IPS DF 4.7 (cell line): ENCODE data around the gene MAP1S.

Experiments used
- DNase-seq: peaks from one replicate; pipeline ENCODE4 v3.0.0-alpha.2; 2013; ENCODE audit warnings: low spot score; ENCODE audit errors: extremely low read depth

The MAP1S gene, protein sequence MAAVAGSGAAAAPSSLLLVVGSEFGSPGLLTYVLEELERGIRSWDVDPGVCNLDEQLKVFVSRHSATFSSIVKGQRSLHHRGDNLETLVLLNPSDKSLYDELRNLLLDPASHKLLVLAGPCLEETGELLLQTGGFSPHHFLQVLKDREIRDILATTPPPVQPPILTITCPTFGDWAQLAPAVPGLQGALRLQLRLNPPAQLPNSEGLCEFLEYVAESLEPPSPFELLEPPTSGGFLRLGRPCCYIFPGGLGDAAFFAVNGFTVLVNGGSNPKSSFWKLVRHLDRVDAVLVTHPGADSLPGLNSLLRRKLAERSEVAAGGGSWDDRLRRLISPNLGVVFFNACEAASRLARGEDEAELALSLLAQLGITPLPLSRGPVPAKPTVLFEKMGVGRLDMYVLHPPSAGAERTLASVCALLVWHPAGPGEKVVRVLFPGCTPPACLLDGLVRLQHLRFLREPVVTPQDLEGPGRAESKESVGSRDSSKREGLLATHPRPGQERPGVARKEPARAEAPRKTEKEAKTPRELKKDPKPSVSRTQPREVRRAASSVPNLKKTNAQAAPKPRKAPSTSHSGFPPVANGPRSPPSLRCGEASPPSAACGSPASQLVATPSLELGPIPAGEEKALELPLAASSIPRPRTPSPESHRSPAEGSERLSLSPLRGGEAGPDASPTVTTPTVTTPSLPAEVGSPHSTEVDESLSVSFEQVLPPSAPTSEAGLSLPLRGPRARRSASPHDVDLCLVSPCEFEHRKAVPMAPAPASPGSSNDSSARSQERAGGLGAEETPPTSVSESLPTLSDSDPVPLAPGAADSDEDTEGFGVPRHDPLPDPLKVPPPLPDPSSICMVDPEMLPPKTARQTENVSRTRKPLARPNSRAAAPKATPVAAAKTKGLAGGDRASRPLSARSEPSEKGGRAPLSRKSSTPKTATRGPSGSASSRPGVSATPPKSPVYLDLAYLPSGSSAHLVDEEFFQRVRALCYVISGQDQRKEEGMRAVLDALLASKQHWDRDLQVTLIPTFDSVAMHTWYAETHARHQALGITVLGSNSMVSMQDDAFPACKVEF

DNA sequence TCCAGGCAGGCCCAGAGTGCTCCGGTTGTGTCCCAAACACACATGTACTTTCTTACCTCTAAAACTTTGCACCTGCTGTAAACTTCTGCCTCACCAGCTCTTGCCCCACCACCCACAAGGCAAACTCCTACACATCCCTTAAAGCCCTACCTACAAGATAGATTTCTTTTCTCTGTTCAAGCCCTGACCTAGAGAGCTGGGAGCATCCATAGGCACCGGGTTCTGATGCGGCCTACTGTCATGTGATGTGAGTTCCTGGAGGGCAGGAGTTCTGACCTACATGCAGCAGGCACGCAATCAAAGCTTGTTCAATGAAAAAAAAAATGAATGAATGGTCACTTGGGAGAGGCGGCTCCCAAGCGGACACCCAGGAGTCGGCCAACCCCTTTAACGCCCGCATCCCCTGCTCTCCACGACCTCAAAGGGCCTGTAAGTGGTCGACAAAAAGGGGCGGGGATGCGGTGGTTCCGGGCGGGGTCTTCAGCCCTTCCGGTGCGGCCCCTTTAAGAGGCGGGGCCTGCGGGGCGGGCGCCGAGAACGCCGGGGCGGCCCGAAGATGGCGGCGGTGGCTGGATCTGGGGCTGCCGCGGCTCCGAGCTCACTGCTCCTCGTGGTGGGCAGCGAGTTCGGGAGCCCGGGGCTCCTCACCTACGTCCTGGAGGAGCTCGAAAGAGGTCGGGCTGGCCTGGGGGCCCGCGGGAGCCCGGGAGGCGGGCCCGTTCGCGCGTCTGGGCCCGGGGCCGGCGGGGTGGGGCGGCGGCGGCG lies at the start of gene MAP1S:
Gene MAP1S (plus strand): TSS at position 534 of the 765 bp plus-strand sequence. CDS start 23 bp downstream, at position 557.
- DNase-seq: no peak

DNA sequence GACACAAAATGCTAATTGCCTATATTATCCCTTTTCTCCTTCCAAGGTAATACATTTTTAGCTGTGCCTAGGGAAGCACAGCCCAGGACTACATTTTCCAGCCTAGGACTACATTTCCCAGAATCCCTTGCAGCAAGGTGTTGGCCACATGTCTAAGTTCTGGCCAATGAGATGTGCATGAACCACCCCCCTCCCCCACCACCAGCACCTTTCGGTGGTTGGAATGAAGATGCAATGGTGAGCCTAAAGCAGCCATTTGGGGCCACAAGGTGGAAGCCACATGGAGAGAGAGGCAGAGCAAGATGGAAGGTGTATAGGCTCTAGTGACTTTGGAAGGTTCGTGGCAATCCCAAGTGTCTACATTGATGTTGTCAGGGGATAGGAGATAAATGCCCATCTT lies 47.4 kb upstream of the MAP1S start:
- DNase-seq: no peak

DNA sequence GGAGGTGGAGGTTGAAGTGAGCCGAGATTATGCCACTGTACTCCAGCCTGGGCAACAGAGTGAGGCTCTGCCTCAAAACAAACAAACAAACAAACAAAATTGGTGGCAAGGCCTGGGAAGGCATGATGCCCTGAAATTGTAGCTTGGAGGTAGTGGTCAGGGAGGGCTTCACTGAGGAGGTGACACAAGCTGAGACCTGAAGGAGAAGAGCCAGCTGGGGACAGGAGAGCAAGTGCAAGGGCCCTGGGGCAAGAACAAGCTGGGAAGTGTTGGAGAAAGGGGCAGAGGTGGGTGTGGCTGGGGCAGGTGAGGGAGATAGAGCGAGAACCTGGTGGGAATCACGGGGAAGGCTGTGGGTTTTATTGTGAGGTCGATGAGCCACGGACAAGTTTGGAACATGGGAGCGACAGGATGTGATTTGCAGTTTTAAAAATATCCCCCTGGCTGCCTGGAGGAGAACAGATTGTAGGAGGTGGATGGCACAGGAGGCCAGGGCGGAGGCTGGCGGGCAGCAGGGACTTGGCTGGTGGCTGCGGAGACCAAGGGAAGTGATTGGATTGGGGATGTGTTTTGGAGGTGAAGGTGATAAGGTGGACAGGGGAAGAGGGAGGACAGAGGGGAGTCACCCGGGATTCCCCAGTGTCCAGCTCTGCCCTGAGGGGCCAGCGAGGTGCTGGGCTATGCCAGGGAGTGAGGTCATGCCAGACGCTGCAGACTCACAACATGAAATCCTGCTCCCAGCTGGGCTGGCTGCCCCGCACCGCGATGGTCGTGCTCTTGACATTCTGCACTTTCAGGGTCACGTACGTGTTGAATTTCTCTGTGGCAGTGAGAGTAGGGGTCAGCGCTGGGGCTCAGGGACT lies 45.1 kb upstream of the MAP1S start:
- DNase-seq: no peak

DNA sequence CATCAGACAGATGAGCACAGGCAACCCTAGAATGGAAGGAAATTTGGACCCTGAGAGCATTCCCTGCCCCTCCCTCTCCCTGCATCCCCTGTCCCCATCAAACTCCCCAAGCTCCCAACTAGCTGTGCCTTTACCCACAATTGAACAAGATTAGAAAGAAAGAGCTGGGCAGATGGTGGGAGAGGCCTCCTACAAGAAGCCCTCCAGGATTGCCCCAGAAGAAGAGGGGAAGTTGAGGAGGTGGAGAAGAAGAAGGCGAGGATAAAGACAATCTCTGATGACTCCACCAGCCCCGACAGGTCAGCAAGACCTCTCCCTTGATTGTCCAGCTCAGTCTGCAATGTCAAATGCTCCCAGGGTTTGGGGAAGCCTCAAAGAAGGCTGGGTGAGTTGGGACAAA lies 43.0 kb upstream of the MAP1S start:
- DNase-seq: no peak

DNA sequence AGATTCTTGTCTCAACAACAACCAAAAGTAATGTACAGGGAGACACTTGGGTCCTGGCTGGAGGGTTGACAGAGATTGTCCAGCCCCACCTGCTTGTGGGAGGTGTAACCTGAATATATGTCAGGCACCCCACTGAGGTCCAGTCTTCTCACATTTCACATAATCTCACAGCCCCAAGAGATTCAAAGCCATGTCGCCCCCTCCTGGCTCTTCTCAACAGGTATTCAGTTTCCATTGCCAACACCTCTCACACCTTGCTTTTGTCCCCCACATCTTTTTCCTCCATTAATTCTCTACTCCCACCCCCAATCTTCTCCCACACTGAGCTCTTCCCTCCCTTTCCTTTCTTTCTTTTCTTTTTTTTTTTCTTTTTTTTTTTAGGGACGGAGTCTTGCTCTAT lies 42.3 kb upstream of the MAP1S start:
- DNase-seq: no peak

DNA sequence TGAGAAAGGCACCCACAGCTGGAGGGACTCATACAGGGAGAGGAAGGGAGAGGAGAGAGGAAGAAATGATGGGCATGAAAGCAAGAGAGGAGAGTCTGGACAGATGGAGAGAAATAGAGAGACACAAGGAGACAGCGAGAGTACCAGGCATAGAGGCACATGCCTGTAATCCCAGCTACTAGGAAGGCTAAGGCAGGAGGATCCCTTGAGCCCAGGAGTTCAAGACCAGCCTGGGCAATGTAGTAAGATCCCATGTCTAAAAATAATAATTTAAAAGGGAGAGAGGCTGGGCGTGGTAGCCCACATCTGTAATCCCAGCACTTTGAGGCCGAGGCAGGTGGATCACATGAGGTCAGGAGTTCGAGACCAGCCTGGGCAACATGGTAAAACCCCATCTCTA lies 40.4 kb upstream of the MAP1S start:
- DNase-seq: no peak

DNA sequence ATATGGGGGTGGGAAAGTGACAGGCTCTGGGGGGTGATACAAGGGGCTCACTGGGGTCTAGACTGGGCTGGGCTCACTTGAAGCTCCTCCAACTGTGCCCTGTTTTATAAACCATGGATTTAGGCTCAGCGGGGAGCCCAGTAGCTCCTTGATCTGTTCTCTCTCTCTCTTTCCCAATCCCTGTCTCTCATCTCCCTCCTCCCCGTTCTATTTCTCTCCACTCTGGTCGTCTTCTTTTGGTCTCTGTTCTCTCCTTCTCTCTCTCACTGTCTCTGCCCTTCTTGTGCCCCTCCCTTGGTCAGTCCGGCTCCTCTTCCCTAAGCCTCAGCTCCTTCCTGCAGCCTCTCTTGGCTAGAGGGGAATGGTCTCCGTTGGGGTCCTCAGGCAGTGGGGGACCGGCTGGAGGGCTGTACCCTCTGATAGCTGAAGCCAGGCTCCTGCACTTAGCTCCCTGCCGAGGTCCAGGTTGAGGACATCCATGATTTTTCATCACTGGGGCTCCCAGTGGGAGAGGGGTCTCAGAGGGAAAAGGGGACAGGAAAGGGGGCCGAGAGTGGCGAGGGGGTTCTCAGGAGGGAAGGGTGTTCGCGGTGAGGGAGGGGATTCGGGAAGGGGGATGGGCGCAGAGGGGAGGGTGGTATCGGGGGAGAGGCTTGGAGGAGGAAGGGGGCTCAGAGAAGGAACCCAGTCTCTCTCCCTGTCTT lies 39.6 kb upstream of the MAP1S start:
- no peak for DNase-seq

DNA sequence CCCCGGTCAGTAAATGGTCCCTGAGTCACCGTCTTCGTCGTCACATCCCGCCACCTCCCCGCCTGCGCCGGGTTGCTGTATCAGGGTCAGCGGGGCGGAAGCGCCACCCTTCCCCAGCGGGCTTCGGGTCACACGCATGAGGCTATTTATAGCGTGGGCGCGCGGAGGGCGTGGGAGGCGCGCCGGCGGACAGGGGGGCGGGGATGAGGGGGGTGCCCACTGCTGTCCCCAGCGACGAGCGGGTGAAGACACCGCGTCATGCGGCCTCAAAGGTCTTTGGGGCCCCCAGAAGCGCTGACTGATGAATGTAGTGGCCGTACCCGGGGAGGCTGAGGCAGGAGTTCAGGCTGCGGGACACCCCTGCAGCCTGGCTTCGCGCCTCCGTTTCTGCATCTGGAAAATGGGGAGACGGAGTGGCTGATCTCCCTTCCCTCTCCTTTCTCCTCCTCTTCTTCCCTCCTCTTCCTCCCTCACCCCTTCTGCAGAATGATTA lies 39.0 kb upstream of the MAP1S start:
- DNase-seq: no peak

DNA sequence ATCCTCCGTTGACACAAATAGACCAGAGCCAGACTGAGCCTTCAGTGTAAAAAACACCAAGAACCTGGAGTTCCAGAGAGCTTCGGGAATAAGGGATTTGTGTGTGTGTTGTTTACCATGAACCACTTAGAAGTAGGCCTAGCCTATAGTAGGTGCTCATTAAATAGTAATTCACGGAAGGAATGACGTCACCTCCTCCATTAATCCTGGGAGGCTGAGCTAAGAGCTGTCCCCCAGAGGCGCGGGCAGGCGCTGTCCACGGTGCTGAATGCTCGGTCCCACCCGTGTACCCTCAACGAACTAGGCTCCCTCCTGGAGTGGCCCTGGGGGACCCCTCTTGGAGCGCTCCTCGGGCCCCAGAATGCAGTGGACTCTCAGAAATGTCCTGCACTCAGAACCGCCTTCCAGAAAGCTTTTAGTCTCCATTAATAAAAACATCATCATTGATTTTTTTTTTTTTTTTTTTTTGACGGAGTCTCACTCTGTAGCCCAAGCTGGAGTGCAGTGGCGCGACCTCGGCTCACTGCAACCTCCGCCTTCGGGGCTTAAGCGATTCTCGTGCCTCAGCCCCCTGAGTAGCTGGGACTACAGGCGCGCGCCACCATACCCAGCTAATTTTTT lies 37.7 kb upstream of the MAP1S start:
- no peak for DNase-seq

DNA sequence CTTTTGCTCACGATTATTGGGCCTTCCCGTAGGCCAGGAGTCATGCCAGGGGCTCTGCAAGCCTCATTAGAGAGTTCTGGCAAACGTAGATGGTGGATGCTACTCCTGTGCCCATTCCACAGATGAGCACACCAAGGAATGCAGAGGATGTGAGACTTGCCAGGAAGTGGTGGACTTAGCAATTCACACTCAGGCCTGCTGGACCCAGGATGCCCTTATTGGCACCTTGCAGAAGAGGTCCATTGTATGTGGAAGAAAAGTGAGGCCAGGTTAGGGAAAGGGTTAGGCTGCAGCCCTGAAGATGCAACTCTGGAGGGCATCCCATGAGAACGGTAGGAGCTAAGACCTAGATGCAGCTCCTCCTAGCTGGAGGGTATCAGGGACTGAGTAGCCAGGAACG lies 37.0 kb upstream of the MAP1S start:
- DNase-seq: no peak

DNA sequence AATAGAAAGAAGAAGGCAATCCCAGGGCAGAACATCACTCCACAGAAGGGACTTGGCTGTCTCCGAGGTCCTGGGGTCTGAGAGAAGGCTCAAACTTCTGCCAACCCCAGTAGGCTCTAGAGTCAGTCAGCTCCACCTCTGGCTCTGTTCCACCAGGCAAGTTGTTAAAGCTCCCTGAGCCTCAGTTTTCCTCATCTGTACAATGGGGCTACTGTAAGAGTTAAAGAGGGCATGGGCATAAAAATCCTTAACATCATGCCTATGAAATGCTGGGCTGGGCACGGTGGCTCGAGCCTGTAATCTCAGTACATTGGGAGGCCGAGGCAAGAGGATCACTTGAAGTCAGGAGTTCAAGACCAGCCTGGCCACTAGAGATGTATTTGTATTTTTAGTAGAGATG lies 36.2 kb upstream of the MAP1S start:
- DNase-seq: no peak

DNA sequence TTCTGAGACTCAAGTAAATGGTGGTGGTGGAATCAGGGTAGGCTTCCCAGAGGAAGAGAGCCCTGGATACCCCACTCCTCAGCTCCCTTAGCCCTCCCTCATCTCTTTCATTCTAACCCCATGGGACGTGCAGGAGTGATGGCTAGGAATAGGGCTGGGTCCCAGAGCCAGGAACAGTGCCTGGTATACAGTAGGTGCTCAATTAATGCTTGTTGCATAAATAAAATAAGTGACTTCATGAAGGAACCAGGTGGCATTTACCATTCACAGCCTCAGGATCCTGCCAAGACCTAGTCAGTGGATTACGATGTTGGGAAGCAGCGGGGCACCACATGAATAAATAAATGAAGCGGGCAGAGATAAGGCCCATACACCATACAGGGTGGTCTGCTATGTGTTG lies 35.0 kb upstream of the MAP1S start:
- no peak for DNase-seq

DNA sequence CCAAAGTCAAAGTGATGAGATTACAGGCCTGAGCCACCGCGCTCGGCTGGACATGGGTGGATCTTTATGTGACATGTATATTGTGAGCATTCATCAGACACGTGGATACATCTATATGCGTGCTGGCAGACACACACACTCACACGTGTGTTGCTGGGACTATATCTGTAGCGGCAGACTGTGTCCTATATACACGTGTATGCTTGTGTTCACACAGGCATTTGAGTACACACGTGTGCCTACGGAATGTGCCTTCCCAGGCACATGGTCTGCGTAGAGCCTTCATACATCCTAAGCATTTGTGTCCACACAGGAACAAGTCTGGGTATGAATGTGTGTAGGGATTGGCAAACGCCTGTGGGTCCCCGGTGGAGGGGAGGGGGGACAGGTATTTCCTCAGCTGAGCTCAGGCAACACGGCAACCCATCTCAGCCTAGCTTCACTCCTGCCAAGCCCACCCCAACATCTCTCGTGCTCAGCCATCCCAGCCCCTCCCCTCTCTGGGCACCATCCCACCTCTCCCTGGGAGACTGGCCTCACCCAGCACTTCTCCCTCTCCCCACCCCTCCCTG lies 33.7 kb upstream of the MAP1S start:
- DNase-seq: no peak

DNA sequence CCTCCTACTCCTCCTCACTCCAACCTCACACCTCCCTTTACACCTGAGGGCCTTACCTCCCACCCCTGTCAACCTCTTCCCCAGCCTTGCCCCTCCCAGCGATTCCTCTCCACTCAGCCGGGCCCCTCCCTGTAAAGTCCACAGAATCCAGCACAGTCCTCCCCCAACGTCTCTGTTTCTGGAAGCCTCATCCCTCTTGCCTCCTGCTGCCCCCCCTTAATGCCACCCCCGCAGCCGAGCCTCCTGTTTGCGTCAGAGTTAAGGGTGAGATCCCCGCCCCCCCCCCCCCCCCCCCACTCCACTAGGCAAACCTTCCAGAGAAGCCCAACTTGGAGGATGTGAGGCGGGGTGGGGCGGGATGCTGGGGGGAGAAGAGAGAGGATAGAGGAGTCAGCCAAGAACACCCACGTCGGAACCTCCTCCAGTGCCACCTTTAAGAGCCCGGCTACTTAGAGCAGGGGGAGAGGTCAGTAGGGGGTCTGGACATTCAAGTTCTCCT lies 33.2 kb upstream of the MAP1S start:
- no peak for DNase-seq

DNA sequence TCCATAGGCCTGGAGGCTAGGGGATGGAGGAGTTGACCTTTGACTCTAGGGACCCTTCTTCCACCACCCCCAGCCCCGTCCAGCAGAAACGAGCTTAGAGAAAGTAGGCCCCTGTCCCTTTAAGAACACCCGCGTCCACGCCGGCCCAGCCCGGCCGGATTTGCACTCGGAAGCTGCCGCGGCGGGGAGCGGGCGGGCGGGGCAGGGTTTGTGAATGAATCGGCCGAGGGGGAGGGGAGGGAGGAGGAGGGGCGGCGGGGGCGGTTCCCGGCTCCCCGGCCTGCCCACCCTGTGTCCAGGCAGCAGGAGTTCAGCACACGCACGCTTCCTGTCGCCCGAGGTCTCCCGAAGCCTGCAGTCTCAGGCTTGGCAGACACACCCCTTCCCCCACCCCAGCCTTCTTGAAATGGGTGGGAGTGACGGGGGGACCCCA lies 32.7 kb upstream of the MAP1S start:
- no peak for DNase-seq

DNA sequence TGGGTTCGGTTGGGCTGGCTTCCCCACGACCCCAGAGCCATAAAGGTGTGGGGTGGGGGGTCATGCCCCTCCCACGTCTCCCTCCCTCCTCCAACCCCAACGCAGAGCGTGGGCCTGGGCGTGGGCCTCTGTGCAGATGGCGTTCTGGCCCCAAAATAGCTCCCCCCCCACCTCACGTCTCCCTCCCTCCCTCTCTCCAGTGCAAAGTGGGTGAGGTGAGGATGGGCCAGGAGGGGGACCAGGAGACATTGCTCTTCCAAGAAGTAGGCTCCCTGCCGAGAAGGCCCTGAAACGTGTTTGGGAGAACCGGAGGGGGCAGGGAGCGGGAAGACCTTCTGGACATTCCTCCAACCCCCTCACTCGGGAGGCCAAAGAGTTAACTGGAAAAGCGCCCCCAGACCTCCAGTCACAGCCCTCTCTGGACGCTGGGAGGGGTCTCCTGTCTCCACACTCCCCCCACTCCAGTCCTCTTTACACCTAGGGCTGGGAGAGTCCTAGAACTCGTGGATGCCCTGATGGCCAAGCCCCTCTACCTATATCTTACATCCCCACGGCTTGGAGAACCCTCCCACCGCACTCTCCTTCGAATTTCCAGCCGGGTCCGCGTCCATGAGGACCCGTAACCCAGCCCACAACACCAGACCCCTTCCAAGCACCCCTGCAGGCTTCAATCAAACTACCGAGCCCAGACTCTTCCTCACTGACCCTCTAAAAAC lies 32.0 kb upstream of the MAP1S start:
- DNase-seq: no peak

DNA sequence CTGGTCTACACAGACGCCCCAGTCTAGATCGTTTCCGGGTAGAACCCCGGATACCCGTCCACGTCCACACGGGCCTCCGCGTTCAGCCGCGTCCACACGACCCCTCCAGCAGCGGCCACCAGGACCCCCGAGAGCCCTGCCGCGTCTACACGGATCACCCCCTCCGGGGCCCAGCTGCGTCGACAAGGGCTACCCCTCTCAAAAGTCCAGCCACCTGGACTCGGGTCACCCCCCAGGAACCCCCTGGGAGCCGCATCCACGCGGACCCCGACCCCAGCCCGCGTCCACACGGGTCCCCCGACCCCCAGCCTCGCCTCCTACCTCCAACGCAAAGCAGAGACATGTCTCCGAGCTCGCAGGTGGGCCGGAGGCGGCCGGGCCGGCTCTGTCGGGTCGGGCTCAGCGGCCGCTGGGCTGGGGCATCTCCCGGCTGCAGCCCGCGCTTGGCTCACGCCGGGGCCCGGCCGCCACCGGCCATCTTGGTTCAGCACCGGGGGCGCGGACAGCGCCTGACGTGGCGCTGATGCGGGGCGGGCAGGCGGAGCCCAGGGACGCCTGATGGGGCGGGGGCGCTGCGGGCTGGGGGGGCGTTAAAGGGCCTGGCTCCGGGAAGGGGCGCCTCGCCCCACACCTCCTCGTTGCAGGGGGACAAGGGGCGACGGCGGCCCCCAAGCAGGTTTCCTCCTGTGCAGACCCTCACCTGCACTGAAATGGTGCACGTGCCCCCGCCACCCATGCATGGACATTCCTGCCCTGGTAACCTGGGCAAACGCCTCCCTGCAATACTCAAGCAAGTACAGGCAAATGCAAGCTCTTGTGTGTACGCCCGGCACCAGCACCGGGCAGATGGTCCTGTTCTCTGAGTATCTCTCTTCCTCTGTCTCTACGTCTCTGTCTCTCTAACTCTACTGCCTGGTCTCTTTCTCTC lies 31.2 kb upstream of the MAP1S start, which contains the start of gene UNC13A:
Gene UNC13A (minus strand): TSS at position 498 of the 928 bp plus-strand sequence. CDS start 155 bp downstream, at position 343.
- DNase-seq: no peak
